ENCODE measurements around the gene SLC25A42.
"Not testable (repeated sequence)": the region's sequence is repeated elsewhere in the genome, so short reads cannot be mapped to it uniquely, and the experiment has no call there.

SLC25A42 gene

DNA sequence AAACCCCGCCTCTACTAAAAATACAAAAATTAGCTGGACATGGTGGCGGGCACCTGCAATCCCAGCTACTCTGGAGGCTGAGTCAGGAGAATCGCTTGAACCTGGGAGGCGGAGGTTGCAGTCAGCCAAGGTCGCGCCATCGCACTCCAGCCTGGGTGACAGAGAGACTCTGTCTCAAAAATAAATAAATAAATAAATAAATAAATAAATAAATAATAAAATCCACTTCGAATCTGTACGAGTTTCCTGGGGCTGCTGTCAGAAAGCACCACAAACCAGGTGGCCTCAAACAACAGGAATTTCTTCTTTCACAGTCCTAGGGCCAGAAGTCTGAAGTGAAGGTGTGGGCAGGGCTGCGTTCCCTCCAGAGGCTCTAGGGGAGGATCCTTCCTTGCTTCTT lies 38.8 kb downstream of the SLC25A42 start:
- DNase-seq = not testable (repeated sequence)

DNA sequence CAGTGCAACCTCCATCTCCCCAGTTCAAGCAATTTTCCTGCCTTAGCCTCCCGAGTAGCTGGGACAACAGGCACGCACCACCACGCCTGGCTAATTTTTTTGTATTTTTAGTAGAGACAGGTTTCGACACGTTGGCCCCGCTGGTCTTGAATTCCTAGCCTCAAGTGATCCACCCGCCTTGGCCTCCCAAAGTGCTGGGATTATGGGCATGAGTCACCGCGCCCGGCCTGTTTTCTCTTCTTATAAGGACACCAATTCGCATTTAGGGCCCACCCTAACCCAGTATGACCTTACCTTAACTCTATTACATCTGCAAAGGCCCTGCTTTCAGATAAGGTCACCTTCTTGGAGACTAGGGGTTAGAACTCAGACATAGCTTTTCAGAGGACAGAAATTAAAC lies 39.4 kb downstream of the SLC25A42 start:
- no peak for DNase-seq

DNA sequence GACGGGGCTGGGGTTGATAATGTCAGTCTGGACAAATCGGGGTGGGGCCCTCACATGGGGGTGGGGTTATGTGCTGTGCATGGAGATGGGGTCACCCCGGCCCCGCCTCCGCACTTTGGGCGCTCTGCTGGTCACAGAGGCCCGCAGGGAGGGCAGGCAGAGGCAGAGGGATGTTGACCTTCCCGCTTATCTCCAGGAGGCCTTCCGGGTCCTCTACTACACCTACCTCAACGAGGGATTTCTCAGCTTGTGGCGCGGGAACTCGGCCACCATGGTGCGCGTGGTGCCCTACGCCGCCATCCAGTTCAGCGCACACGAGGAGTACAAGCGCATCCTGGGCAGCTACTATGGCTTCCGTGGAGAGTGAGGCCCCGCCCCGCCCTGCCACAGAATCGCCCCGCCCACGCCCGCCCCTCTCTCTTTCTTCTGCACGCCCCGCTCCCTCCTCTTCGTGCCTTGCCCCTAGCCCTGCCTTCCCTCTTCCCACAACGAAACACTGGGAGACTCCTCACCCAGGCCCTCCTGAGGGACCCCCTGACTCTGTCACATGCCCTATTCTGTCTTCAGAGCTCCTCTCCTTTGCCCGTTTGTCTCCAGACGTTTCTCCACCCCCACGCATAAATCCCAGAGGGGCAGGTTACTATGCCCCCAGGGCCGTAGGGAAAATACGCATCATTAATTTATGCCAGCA lies 41.7 kb downstream of the SLC25A42 start:
- DNase-seq = peak in 7 of 56 donors; percentile 8 to 21 (median 11)

DNA sequence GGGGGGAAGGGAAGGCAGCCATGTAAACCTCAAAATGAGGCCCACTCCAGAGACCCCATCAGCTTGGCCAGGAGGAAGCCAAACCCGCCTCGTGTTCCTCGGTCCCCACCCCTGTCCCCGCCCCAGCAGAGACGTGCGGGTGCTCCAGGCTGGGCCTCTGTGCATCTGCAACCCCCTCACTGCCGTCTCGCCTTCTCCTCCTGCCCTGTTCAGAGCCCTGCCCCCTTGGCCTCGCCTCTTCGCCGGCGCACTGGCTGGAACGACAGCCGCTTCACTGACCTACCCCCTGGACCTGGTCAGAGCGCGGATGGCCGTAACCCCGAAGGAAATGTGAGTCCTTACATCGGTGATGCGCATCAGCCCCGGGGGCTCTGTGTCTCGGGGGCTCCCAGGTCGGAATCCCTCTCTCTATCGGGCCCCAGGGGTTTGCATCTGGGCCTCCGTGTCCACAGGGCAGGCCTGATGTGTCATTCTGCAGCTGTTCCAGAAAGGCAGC lies 42.3 kb downstream of the SLC25A42 start:
- no peak for DNase-seq

DNA sequence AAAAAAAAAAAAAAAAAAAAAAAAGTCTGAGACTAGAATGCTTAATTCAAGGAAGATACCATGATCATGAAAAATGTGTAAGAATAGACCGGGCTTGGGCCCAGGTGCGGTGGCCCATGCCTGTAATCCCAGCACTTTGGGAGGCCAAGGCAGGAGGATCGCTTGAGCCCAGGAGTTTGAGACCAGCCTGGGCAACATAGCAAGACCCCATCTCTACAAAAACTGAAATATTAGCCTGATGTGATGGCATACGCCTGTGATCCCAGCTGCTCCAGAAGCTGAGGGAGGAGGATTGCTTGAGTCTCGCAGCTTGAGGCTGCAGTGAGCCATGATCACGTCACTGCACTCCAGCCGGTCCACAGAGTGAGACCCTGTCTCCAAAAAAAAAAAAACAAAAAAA lies 43.1 kb downstream of the SLC25A42 start:
- not testable (repeated sequence) for DNase-seq

DNA sequence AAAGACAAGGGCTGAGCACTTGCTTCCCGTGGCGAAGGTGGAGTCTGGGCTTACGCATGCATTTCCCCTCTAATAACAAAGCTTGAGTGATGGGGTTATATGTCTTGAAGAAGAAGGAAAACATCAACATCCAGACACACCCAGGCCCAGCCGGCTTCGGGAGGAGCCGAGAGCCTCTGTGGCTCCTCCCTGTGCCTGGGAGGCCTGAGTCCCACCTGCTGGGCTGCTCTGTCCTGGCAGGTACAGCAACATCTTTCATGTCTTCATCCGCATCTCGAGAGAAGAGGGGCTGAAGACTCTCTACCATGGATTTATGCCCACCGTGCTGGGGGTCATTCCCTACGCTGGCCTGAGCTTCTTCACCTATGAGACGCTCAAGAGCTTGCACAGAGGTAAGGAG lies 43.9 kb downstream of the SLC25A42 start:
- DNase-seq = no peak

DNA sequence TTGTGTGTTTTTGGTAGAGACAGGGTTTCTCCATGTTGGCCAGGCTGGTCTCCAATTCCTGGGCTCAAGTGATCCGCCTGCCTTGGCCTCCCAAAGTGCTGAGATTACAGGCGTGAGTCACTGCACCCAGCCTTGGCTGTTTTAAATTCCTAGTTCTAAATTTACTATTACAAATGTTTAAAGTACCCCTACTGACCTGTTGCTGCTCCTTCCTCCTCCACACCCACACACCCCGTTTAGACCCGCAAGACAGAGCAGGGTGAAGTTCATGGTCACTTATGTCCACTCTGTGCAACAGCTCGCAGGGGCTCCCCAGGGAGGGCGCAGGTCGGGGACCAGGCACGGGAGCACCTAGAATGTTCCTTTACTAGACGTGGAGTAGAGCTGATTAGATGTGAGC lies 45.8 kb downstream of the SLC25A42 start:
- DNase-seq = no peak

DNA sequence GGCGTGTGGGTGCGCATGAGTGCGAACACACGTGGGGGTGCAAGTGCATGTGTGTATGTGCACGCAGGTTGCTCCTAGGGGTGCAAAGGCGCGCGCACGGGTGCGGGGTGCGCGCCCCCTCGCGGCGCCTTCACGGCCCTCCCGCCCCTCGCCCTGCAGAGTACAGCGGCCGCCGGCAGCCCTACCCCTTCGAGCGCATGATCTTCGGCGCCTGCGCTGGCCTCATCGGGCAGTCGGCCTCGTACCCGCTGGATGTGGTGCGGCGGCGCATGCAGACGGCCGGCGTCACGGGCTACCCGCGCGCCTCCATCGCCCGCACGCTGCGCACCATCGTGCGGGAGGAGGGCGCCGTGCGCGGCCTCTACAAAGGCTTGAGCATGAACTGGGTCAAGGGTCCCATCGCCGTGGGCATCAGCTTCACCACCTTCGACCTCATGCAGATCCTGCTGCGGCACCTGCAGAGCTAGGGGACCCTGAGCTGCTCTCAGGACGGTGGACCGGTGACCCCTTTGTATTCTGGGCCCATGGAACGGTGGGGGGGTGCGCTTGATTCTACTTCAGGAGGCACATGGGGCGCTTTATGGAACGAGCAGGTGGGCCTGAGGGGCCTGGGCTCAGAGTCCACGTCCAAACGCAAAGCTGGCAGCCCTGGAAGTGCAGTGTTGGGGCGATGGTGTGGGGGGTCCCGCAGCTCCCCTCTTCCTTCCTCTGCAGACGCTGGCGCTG lies 46.8 kb downstream of the SLC25A42 start:
- DNase-seq = peak in 8 of 56 donors; percentile 7 to 33 (median 26)

DNA sequence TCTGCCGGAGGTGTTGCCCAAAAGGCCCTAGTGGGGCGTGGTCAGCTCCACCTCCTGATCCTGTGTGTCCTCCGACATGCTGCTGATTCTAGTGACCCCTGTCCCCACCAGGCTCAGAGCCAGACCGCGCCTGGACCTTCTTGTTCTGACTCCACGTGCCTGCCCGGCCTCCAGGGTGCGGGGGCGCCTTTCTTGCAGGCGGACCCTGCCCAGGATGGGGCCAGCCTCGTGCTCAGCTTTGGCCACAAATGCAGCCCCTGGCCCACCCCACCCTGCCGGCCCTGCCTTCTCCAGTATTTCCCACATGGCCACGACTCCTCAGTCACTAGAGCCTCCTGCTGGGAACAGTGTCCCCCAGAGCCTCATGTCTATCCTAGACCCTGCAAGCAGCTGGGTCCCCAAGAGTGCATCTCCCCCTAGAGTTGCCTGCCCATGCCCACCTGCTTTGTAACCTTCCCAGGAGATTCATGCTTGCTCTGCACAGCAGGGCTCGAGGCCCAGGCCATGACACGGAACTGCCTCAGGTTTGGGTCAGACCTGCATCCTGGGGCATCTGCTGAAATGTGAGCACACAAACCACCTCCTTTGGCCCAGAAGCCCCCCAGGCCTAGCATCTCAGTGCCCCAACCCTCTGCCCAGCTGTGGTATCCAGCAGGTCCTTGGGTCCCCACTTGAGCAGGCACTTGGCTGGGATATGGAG lies 47.5 kb downstream of the SLC25A42 start:
- no peak for DNase-seq

DNA sequence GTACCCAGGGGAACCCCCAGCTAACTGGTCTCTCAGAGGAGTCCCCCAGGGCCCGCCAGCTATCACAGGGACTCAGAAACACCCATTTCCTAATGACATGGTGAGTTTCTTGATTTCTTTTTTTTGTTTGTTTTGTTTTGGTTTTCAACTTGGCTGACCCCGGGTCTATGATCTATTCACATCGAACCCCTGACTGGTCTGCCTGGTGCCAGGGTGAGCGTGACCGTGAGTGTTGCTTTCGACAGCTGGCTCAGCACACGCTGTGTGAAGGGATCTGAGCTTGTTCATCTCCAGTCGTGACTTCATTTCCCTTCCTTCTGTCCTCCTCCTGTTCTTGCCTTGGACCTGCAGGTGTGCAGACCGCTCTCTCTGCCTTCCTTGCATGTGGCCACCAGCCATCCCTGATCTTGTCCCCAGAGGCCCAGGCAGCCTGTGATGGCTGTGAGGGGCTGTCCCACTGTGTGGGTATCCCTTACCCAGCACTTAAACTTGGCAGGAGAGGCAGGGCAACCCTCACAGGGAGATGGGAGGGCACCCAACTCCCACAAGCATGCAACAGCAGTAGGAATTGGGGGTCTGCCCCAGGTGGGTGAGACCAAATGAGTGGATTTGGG lies 48.3 kb downstream of the SLC25A42 start:
- DNase-seq = no peak

DNA sequence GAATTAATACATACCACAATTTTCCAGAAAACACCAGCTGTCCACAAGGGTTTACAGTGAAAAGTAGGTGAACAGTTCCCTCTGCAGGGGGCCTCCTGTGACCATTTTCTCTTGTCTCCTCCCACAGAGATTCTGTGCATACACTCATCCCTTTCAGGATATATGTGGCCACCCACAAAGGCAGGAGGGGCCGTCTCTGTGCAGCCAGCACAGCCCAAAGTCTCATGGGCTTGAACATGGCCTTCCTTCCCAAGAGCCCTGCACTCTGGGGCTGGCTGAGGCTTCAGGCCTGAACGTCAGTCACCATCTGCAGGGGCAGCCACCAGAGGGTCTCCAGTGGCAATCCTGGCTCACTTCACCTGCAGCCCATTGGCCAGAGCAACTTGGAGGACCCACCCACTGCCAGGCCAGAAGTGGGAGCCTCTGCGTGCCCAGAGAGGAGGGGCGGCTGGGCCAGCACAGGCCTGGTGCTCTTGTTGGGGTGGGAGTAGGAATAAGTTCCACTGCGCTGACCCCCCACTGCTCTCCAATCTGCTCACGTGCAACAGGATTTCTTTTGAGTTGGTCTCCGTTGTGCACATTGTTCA lies 49.3 kb downstream of the SLC25A42 start:
- peak in 9 of 56 donors; percentile 5 to 44 (median 17) for DNase-seq

DNA sequence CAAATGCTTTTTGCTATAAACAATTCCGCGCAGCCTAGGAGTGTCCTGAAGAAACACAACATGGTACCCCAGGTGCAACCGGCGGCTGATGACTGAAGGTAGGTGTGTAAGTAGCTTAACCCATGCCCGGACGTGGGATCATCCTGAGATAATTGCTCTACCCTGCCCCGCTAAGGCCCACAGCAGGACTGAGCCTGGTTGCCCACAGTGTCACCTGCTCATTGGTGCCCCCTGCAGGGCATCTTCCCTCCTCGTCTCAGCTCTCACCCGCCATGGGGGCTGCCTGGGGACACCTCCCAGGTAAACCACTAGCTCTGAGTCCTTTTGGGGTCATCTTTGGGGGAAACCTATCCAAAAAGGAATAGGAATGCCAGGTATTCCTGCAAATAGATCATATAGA lies 52.2 kb downstream of the SLC25A42 start:
- DNase-seq = peak in 4 of 56 donors; percentile 8 to 52 (median 23)

DNA sequence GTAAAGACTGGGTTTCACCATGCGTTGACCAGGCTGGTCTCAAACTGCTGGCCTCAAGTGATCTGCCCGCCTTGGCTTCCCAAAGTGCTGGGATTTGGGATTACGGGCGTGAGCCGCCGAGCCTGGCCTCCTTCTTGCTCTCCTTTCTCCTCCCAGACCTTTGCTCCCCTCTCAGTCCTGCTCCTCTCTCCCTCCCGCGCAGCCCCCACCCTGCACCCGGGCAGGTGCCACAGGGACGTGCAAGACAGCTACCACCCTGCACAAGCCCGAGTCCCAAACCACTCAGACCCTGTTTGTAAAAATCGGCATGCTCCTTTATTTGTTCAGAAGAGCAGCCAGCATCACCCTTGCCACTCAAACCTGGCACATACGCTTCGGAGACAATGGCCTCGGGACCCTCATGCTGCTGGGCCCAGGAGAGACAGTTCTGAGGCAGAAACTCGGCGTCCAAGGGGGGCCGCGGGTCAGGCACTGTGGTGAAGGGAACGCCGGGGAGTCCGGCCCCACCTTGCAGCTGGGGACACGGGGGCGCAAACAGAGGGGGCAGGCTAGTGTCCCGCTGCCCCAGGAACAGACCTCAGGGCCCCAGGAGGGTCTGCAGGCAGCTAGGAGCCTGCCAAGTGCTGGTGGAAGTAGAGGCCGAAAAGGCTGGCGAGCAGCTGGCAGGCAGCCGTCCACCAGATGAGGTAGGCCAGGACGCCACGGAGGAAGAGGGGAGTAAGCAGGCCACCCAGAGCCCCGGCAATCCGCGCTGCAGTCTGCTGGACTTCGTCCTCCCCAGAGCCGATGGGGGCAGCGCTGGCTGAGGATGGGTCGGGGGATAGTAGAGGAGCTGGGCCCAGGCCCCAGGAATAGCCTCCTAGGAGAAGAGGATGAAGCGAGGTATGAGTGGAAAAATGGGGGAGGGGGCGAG lies 55.8 kb downstream of the SLC25A42 start:
- no peak for DNase-seq

DNA sequence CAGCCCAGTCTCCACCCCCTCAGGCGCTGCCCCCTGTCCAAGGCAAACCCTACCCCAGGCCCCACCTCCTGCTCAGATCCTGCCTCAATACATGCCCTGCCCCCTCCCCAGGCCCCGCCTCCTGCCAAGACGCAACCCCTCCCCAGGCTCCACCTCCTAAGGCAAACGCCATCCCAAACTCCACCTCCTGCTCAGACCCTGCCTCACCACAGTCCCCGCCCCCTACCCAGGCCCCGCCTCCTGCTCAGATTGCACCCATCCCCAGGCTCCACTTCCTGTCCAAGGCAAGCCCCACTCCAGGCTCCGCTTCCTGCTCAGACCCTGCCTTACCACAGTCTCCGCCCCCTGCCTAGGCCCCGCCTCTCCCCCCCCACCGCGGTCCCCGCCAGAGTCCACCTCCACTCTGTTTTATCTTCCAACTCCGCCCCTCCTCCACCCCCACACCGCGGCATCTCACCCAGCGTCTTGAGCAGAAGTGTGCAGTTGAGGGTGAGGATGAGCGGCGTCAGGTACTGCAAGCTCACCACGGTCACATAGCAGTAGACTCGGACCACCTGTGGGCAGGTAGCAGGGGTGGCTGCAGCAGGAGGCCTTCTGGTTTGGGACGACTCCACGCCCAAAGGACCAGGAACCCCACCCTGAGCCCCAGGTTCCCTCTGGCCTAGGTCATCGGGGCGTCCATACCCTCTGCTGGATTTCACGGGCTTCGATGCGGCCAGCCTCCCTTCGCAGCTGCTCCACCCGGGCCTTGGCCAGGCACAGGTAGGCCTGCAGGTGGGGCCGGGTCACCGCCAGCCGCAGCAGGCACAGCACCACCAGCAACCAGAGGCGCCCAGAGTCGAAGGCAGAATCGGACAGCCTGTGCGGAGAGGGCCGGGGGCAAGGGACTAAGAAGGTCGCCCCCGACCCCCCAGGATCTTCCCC lies 56.8 kb downstream of the SLC25A42 start:
- peak in 11 of 56 donors; percentile 11 to 67 (median 33) for DNase-seq

DNA sequence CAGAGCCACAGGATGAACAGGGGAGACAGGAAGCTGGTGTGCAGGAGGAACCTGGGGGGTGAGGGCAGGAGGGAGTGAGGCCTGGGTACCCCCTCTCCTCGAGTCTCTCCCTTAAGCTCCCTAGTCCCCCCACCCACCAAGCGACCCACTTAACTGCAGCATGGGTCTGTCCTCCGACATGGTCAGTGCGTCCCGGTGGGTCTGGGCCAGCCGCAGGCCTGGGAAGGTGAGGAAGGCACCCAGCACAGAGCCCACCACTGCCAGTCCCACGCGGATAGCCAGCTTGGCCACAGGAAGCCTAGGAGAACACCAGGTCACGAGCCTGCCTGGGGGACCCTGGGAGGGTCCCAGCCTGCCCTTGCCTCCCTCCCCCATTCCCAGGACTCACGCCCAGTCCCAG lies 57.6 kb downstream of the SLC25A42 start:
- no peak for DNase-seq

DNA sequence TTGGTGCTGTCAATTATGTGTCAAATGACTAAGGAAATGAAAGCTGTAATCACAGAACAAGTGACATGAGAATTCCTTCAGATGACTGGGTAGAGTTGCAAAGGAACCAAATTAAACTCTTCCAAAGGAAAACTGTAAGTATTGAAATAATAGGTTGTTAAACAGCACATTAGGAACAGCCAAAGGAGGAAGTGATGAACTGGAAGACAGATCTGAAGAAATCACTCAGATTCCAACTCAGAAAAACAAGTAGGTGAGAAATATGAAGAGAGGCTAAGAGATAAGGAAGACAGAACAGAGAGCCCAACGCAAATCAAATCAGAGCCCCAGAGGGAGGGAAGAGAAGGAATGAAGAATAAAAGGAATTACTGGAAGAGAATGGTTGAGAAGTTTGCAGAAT lies 59.1 kb downstream of the SLC25A42 start:
- DNase-seq = no peak

DNA sequence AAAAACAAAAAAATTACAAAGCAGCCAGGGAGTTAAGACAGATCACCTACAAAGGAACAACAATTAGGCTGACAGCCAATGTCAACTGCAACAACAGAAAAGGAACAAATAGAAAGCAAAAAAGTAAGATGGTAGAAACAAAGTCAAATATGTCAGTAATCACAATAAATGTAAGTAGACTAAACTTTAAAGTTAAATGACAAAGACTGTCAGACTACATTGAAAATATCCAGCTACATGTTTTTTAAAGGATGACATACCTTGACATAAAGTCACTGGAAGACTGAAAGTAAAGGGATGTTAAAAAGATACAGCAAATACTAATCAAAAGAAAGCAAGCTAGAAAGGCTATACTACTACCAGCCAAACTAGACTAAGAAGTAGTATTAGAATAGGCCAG lies 59.6 kb downstream of the SLC25A42 start:
- no peak for DNase-seq

DNA sequence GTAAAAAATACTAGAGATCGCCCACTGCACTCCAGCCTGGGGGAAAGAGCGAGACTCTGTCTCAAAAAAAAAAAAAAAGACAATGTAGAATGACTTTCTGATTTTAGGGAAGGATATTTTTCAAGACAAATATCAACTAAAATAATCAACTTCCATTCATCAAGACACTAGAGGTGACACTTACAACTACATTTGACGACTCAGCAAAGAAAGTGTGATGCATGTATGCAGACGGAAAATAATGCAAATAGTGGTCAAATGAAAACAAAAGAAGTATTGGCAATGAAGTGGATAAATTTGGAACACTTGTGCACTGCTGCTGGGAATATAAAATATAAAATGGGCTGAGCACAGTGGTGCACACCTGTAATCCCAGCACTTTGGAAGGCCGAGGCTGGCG lies 62.3 kb downstream of the SLC25A42 start:
- DNase-seq = no peak

DNA sequence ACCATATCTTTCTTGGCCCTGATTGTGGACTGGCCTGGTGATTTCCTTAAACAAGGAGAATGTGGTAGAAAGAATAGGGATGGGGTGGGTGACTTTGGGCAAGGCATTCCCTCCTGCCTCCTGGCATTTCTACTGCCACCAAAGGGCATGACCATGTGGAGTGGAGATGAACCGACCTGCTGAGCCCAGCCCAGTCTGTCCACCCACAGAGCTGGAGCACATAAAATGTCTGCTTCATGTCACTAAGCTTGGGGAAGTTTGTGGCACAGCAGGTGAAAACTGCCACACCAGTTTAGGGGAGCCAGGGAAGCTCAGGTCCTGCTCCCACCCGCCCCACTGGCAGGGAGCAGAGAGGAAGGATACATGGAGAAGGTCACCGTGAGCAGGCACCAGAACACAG lies 68.2 kb downstream of the SLC25A42 start:
- DNase-seq = no peak
